Neuron (in vitro differentiated cells): ENCODE results near the gene RBM44.
"Not testable (repeated sequence)": the region's sequence is repeated elsewhere in the genome, so short reads cannot be mapped to it uniquely, and the experiment has no call there.

ENCODE experiments used
- H2AFZ ChIP-seq: one replicate; pipeline ENCODE4 v1.6.1; 2013; ENCODE audit warnings: low read depth, mild to moderate bottlenecking, inconsistent platforms, low read length, moderate library complexity
- H3K27me3 ChIP-seq: one replicate; pipeline ENCODE4 v1.6.1; 2013; ENCODE audit warnings: low read length; ENCODE audit not compliant: insufficient read depth
- H3K36me3 ChIP-seq: one replicate; pipeline ENCODE4 v1.6.1; 2013; ENCODE audit warnings: low read length; ENCODE audit not compliant: insufficient read depth
- H3K4me1 ChIP-seq: one replicate; pipeline ENCODE4 v1.6.1; 2013; ENCODE audit warnings: low read length; ENCODE audit not compliant: insufficient read depth
- H3K4me3 ChIP-seq: 2 replicates; pipeline ENCODE4 v1.5.1; 2013; ENCODE audit warnings: mild to moderate bottlenecking, low read length, moderate library complexity
- H3K9me3 ChIP-seq: one replicate; pipeline ENCODE4 v1.6.1; 2013; ENCODE audit warnings: low read length

Gene RBM44

GRCh38 chr2:237863689-237864443, 65.3 kb downstream of the RBM44 start:
- peaks cover 11% of the 10 kb centered on the region for H3K4me1 ChIP-seq

DNA sequence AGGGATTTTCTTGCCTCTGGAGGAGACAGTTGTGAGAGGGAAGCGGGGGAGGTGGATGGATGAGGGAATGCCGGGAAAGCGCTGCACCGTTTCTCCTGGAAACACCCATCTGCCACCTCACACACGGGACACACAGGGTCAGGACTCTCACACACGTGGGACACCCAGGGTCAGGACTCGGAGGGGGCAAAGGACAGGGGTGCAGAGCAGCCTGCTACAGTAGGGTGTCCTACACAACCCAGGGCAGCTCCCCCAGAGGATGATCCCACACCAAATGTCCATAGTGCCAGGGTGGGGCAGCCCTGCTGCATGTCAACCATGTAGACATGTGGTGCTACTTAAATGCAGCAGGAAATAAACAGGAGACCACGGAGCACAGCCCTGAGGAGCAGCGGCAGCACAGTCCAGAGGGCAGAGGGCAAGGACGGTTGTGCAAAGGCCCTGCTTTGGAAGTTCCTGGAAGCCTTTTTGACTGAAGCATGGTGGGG, 65.9 kb downstream of the RBM44 start:
- H2AFZ ChIP-seq: no peak overlapping the region
- H3K9me3 ChIP-seq: no peaks in the 10 kb centered on the region
- H3K36me3 ChIP-seq: no peaks in the 10 kb centered on the region
- peaks cover 3% of the 10 kb centered on the region for H3K27me3 ChIP-seq
- peaks cover 8% of the 10 kb centered on the region for H3K4me1 ChIP-seq
- H3K4me3 ChIP-seq: no peak overlapping the region

More at GRCh38 chr2:237863689-237864443, 65.3 kb downstream of the RBM44 start:
- Histone ChIP-seq H3K36me3 (no peaks in the 10 kb centered on the region), H3K4me3 (no peak overlapping the region), H2AFZ (no peak overlapping the region), H3K27me3 (peaks cover 3% of the 10 kb centered on the region), H3K9me3 (no peaks in the 10 kb centered on the region)

DNA sequence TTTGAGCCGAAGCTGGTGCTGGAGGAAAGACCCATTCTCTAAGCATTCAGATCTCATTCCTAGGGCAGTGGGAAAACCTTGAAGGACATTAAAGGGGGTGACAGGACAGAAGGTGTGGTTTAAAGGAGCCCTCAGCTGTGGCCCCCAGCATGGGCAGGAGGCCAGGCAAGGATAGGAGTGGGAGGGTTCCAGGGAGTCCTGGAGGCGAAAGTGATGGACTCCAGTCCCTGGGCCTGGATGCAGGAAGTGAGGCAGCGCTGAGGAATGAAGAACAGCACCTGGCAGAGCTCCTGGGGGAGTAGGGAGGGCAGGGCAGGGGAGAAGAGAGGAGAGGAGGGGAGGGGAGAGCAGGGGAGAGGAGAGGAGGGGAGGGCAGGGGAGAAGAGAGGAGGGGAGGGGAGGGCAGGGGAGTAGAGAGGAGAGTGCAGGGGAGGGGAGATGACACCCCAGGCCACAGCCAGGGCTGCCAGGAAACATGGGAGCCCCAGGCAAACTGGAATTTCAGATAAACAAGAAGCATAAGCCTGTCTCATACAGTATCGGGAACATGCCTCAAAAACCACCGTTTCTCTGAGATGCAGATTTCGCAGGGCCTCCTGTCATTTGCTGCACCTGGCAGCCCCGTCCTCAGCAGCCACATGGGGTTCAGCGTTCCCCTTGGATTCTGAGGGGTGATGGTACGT, 66.5 kb downstream of the RBM44 start:
- Histone ChIP-seq H3K27me3 (peaks cover 1% of the 10 kb centered on the region), H2AFZ (no peak overlapping the region), H3K4me3 (no peak overlapping the region), H3K9me3 (no peaks in the 10 kb centered on the region), H3K4me1 (peaks cover 8% of the 10 kb centered on the region), H3K36me3 (no peaks in the 10 kb centered on the region)

DNA sequence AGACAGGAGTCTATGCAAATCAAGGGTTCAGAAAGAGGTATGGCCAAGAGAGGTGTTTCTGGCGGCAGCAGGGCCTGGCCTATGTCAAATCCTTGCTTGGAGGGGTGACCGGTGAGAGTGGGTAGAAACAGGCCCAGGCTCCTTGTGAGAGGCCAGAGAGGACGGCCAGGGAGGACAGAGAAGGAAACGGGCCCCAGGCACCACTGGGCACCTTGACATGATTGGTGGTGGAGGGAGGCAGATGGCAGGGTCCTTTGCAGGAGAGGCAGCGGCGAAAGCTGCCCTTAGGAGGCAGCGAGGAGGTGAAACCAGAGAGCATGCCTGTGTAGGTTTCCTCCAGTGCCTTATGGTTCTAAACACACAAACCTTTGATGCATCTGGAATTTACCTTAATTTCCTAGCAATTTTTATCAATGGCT, 67.1 kb downstream of the RBM44 start:
- no peaks in the 10 kb centered on the region for H3K9me3 ChIP-seq
- H3K4me1 ChIP-seq: peaks cover 8% of the 10 kb centered on the region
- H3K27me3 ChIP-seq: no peaks in the 10 kb centered on the region
- H3K4me3 ChIP-seq: no peak overlapping the region
- no peaks in the 10 kb centered on the region for H3K36me3 ChIP-seq
- H2AFZ ChIP-seq: no peak overlapping the region

GRCh38 chr2:237866101-237866621, 67.6 kb downstream of the RBM44 start:
- H3K4me3 ChIP-seq: no peak overlapping the region
- no peaks in the 10 kb centered on the region for H3K36me3 ChIP-seq
- no peaks in the 10 kb centered on the region for H3K27me3 ChIP-seq
- H3K9me3 ChIP-seq: no peaks in the 10 kb centered on the region
- H2AFZ ChIP-seq: no peak overlapping the region
- H3K4me1 ChIP-seq: peaks cover 8% of the 10 kb centered on the region

DNA sequence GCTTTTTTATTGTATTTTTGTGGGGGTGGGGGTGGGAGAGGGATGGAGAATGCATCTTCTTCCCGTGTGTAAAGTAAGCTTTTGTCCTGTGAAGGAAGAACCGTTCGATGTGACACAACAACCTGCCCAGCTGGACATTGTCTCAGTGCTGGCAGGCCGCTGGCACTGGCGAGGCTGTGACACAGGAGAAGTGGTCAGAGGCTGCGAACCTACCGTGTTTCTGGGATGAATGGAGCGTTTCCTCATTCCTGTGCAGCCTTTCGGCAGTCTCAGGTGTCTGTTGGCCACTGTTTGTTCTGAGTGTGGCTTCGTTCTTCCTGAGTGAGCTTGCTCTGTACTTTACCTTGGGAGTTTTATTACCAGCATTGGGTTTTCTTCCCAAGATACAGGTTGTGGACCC, 68.9 kb downstream of the RBM44 start:
- H3K4me3 ChIP-seq: no peak overlapping the region
- H3K9me3 ChIP-seq: peaks cover 2% of the 10 kb centered on the region
- no peak overlapping the region for H2AFZ ChIP-seq
- no peaks in the 10 kb centered on the region for H3K36me3 ChIP-seq
- H3K27me3 ChIP-seq: no peaks in the 10 kb centered on the region
- peaks cover 8% of the 10 kb centered on the region for H3K4me1 ChIP-seq

- H2AFZ ChIP-seq, H3K9me3 ChIP-seq, H3K27me3 ChIP-seq, H3K4me1 ChIP-seq, H3K4me3 ChIP-seq, H3K36me3 ChIP-seq: not testable (repeated sequence)
These were observed 69.5 kb downstream of the RBM44 start for GRCh38 chr2:237868074-237868473.

GRCh38 chr2:237868631-237869342, 70.2 kb downstream of the RBM44 start:
- Histone ChIP-seq H3K36me3 (no peaks in the 10 kb centered on the region), H2AFZ (no peak overlapping the region), H3K9me3 (peaks cover 3% of the 10 kb centered on the region), H3K27me3 (no peaks in the 10 kb centered on the region), H3K4me1 (peaks cover 15% of the 10 kb centered on the region), H3K4me3 (no peak overlapping the region)

DNA sequence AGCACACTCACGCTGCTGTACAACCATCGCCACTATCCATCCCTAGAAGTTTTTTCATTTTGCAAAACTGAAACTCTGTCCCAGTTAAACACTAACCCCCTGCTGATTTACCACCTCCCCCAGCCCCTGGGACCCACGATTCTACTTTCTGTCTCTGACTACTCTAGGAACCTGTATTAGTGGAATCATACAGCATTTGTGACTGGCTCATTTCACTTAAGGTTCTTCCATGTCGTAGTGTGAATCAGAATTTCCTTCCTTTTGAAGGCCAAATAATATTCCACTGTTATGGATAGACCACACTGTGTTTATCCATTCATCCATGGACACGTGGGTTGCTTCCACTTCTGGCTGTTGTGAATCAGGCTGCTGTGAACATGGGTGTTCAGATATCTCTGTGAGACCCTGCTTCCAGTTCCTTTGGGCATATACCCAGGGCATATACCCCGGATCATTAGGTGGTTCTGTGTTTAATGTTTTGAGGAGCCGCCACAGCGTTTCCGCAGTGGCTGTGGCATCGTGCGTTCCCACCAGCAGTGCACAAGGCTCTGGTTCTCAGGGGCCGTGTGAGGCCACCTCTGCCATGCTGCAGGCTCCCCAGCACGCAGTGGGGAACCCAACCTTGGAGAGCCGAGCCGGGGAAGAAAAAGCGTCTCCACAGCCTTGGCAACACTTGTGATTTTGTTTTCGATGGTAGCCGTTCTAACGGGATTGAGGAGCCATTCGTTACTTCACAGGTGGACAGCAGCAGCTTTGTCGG, 70.9 kb downstream of the RBM44 start:
- Histone ChIP-seq H3K27me3 (no peaks in the 10 kb centered on the region), H3K9me3 (peaks cover 3% of the 10 kb centered on the region), H3K36me3 (no peaks in the 10 kb centered on the region), H2AFZ (no peak overlapping the region), H3K4me1 (peaks cover 18% of the 10 kb centered on the region), H3K4me3 (no peak overlapping the region)

DNA sequence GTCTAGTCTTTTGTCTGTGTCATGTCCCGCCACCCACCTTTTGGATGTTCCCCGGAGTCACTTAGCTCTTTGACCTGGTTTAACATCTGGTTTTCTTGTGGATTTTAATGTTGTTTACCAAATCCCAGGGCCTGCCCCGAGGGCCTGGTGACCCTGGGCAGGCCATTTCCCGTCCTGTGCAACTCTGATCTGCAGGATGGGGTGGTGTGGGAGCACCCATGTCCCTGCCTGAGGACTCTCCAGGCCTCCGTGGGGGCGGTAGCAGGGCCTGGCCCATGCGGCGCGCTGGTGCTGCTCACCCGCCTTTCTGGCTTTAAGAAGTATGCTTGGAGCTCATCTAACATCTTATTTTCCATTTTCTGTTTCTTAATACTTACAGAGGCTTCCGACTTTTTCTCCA, 71.5 kb downstream of the RBM44 start:
- Histone ChIP-seq H3K27me3 (no peaks in the 10 kb centered on the region), H3K4me3 (no peak overlapping the region), H3K4me1 (peaks cover 18% of the 10 kb centered on the region), H2AFZ (no peak overlapping the region), H3K9me3 (peaks cover 3% of the 10 kb centered on the region), H3K36me3 (no peaks in the 10 kb centered on the region)

GRCh38 chr2:237870754-237871651, 72.4 kb downstream of the RBM44 start:
- peaks cover 3% of the 10 kb centered on the region for H3K9me3 ChIP-seq
- no peak overlapping the region for H2AFZ ChIP-seq
- no peaks in the 10 kb centered on the region for H3K36me3 ChIP-seq
- H3K27me3 ChIP-seq: no peaks in the 10 kb centered on the region
- peaks cover 16% of the 10 kb centered on the region for H3K4me1 ChIP-seq
- no peak overlapping the region for H3K4me3 ChIP-seq
